ENCODE results near the gene EXD3.

GRCh38 chr9:137382444-137383080 is 40.4 kb downstream of the EXD3 start:
- no peak for TF ChIP-seq KDM1A (IDR thresholded peaks at IDR 0.05)
- TF ChIP-seq CTCF (IDR thresholded peaks at IDR 0.05 in 2 of 3, conservative IDR thresholded peaks at IDR 0.05 in 1 of 3; ENCODE audit: insufficient read depth in 2 of 3, low read depth in 1 of 3, low read length in 3 of 3), result no peak
- no peak for TF ChIP-seq KLF16 (IDR thresholded peaks at IDR 0.05)
- no peak for TF ChIP-seq ZFP91 (CRISPR knock-in tag; IDR thresholded peaks at IDR 0.05)
- no peak for TF ChIP-seq ZNF764 (CRISPR knock-in tag; IDR thresholded peaks at IDR 0.05; ENCODE audit: low read depth)
- no peak for TF ChIP-seq ZNF12 (CRISPR knock-in tag; IDR thresholded peaks at IDR 0.05)
- TF ChIP-seq USF2 (CRISPR knock-in tag; IDR thresholded peaks at IDR 0.05), result no peak
- TF ChIP-seq RNF2 (IDR thresholded peaks at IDR 0.05), result no peak
- TF ChIP-seq ZNF274 (IDR thresholded peaks at IDR 0.05; ENCODE audit: borderline replicate concordance, low read depth, low read length), result no peak
- no peak for TF ChIP-seq ZBTB43 (CRISPR knock-in tag; IDR thresholded peaks at IDR 0.05)
- no peak for TF ChIP-seq POLR2AphosphoS5 (IDR thresholded peaks at IDR 0.05; ENCODE audit: control insufficient read depth, insufficient read depth, low read depth, low read length)
- no peak for TF ChIP-seq XRCC3 (IDR thresholded peaks at IDR 0.05)
- TF ChIP-seq GTF2F1 (IDR thresholded peaks at IDR 0.05; ENCODE audit: low read depth, low read length), result no peak
- no peak for TF ChIP-seq NFYB (IDR thresholded peaks at IDR 0.05; ENCODE audit: extremely low read depth, insufficient read length)
